ENCODE measurements around the gene KIAA1671.
A peak's percentile ranks its signal among the peaks of the same experiment; 100 is the strongest.
"Not testable (repeated sequence)": the region's sequence is repeated elsewhere in the genome, so short reads cannot be mapped to it uniquely, and the experiment has no call there.

Gene KIAA1671

GRCh38 chr22:25202290-25202921, 249.9 kb downstream of the KIAA1671 start:
- peak; percentile 89 for TF ChIP-seq CTCF (conservative IDR thresholded peaks at IDR 0.05; ENCODE audit: low read length)

DNA sequence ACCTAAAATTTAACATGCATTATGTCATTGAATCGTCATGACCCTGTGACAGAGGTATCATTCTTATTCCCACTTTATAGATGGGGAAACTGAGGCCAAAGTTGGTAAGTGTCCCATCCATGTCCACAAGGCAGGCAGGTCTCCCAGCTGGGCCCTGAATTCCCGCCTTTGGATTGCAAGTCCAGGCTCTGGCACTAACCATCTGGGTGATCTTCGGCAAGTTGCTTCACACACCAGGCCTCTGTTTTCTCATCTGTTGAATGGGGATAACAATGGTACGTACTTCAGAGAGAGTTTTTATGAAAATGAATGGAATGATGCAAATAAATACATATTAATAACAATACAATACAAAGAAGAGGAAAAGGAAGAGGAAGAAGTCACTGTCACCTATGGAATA, 250.6 kb downstream of the KIAA1671 start:
- no peak for TF ChIP-seq CTCF (conservative IDR thresholded peaks at IDR 0.05; ENCODE audit: low read length)
- no peak overlapping the region for H3K4me3 ChIP-seq (ENCODE audit: low read length)
- no peak for DNase-seq (ENCODE audit: low read depth)

More at GRCh38 chr22:25202290-25202921, 249.9 kb downstream of the KIAA1671 start:
- no peak overlapping the region for H3K4me3 ChIP-seq (ENCODE audit: low read length)
- peak; percentile 43 for DNase-seq (ENCODE audit: low read depth)

DNA sequence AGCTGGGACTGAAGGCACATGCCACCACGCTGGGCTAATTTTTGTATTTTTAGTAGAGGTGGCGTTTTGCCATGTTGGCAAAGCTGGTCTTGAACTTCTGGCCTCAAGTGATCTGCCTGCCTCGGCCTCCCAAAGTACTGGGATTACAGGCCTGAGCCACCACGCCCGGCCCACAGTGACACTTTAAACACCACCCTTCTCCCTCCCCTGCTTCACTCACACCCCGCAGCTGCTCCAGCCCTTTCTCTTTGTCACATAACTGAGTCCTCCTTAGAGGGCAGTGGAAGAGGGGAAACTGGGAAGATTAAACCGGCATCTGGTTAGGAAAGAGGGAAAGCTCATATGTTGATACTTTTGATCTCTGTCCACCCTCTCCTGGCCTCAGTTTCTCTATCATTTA, 252.0 kb downstream of the KIAA1671 start:
- not testable (repeated sequence) for H3K4me3 ChIP-seq (ENCODE audit: low read length); DNase-seq (ENCODE audit: low read depth)

DNA sequence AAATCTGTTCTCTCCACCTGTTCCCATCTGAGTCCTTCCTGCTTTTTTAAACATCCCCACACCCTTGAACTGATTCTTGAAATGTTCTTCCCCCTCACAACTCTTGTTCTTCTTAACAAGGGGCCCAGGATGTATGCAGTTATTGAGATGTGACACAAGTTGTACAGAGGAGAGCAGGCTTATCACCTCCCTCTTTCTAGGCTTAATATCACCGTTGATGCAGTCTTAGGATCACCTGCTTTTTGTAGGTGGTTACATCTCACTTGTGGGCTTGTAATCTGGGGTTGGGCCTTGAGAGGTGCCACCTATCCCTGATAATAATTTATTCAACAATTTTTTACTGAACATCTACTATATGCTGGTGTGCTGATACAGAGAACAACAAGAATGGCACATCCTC, 253.3 kb downstream of the KIAA1671 start:
- H3K4me3 ChIP-seq (ENCODE audit: low read length) = no peak overlapping the region
- DNase-seq (ENCODE audit: low read depth) = no peak
- TF ChIP-seq CTCF (conservative IDR thresholded peaks at IDR 0.05; ENCODE audit: low read length) = no peak

DNA sequence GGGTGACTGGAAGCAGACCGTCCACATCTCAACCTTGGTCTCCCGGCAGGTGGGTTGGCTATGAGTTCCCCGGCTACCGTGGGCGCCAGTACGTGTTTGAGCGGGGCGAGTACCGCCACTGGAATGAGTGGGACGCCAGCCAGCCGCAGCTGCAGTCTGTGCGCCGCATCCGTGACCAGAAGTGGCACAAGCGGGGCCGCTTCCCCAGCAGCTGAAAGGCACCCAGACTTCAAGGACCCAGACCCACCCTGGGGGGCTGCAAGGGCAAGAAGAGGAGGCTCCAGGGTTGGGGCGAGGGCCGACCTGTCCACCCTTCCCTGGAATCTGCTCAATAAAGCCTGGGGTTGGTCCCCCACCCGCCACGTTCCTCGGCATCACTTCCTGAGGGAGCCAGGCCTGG, 254.5 kb downstream of the KIAA1671 start:
- no peak overlapping the region for H3K4me3 ChIP-seq (ENCODE audit: low read length)
- TF ChIP-seq CTCF (conservative IDR thresholded peaks at IDR 0.05; ENCODE audit: low read length) = no peak
- no peak for DNase-seq (ENCODE audit: low read depth)

DNA sequence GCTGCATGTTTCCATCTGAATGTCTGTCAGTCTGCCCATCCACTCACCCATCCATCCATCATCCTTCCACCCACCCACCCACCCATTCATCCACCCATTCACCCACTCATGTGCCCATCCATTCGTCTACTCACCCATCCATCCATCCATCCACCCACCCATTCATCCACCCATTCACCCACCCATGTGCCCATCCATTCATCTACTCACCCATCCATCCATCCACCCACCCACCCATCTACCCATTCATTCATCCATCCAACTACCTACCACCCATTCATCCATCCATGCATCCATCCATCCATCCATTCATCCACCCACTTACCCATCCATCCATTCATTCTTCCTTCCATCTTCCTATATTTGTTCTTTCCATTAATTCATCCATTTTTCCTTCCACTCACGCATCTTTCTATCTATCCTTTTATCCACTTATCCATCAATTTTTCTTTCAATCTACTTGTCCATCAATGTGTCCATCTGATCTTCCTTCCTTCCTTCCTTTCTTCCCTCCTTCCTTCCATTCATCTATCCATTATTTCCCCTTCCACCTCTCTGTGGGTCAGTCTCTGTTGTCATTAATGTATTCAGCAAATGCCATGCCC, 255.1 kb downstream of the KIAA1671 start:
- TF ChIP-seq CTCF (conservative IDR thresholded peaks at IDR 0.05; ENCODE audit: low read length) = no peak
- no peak overlapping the region for H3K4me3 ChIP-seq (ENCODE audit: low read length)
- DNase-seq (ENCODE audit: low read depth) = no peak

DNA sequence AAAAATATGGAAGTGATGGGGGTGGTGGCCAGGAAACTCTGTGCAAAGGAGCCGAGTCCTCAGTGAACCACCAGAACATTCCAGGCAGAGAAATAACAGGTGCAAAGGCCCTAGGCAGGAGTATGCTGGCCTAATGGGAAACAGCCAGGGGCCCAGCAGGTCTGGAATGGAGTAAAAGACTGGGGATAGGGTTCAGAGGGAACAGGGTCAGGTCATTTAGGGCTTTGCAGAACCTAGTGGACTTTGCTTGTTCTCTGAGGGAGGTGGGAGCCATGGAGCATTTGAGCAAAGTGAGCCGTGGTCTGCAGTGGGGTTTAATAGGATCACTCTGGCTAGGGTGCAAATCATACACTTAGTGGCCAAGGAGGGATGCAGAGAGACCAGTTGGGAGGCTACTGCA, 255.8 kb downstream of the KIAA1671 start:
- no peak for TF ChIP-seq CTCF (conservative IDR thresholded peaks at IDR 0.05; ENCODE audit: low read length)
- no peak overlapping the region for H3K4me3 ChIP-seq (ENCODE audit: low read length)

More for the DNA sequence above, 255.8 kb downstream of the KIAA1671 start:
- DNase-seq (ENCODE audit: low read depth) = no peak
